Vagina (tissue), 2 donors: ENCODE data around the gene ZNF71.

Source experiments
- CTCF ChIP-seq, 3 experiments: fragments of 450-650 bp in 2 of 3; fragments of 200-600 bp in 1 of 3; sonication (generic) in 1 of 3; IDR thresholded peaks; one replicate each; pipeline ENCODE4 v1.5.1; 2017 to 2019; ENCODE audit warnings: antibody characterized with exemption in 3 of 3, mild to moderate bottlenecking in 2 of 3, moderate library complexity in 2 of 3
- POLR2A ChIP-seq, 2 donors: fragments of 450-650 bp; IDR thresholded peaks; one replicate each; pipeline ENCODE4 v1.6.1; 2017; ENCODE audit warnings: antibody characterized with exemption in 2 of 2, mild to moderate bottlenecking in 2 of 2, moderate library complexity in 2 of 2

GRCh38 chr19:56664511-56664910 is 69.4 kb downstream of the ZNF71 start:
- TF ChIP-seq CTCF (IDR thresholded peaks at IDR 0.05) (no peak), POLR2A (IDR thresholded peaks at IDR 0.05) (no peak)
